Mammary epithelial cell (primary cell): ENCODE data around the gene JAKMIP3.

Experiments
- EZH2 ChIP-seq: IDR thresholded peaks from 2 replicates; pipeline ENCODE4 v1.6.1; 2012; ENCODE audit warnings: low read length, inconsistent platforms, borderline replicate concordance
- TF ChIP-seq, protein P1 (sequence below), 2 donors: IDR thresholded peaks in 1 of 2; conservative IDR thresholded peaks in 1 of 2; 2 replicates each; pipeline ENCODE4 v1.5.1; 2011 to 2012; ENCODE audit warnings: inconsistent platforms in 2 of 2, low read length in 2 of 2, mild to moderate bottlenecking in 2 of 2, control low read depth in 1 of 2, low read depth in 1 of 2; ENCODE audit not compliant: insufficient read depth in 1 of 2; ENCODE audit errors: extremely low read depth in 1 of 2

DNA sequence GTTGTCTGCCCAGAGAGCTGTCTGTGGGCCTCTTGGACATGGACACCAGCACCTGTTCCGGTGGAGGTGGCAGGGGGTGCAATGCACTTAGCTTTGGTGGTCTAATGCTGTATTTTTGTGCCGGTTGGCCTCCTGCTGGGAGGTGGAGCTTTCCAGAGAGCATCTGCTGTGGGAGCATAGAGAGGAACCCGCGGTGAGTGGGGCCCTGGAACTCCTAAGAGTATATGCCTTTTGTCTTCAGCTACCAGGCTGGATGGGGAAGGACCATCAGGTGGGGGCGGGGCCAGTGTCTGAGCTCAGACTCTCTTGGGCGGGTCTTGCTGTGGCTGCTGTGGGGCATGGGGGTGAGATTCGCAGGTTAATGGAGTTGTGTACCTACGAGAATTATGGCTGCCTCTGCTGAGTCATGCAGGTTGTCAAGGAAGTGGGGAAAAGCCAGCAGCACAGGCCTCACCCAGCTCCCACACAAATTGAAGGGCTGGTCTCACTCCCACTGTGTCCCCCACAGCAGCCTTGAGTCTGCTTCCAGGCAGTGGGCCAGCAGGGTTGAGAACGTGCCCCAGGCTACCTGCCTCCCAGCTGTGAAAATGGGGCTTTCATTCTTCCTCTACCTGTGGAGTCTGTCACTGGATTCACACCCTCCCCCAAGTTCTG is 29.0 kb downstream of the JAKMIP3 start:
- TF ChIP-seq, protein P1, sequence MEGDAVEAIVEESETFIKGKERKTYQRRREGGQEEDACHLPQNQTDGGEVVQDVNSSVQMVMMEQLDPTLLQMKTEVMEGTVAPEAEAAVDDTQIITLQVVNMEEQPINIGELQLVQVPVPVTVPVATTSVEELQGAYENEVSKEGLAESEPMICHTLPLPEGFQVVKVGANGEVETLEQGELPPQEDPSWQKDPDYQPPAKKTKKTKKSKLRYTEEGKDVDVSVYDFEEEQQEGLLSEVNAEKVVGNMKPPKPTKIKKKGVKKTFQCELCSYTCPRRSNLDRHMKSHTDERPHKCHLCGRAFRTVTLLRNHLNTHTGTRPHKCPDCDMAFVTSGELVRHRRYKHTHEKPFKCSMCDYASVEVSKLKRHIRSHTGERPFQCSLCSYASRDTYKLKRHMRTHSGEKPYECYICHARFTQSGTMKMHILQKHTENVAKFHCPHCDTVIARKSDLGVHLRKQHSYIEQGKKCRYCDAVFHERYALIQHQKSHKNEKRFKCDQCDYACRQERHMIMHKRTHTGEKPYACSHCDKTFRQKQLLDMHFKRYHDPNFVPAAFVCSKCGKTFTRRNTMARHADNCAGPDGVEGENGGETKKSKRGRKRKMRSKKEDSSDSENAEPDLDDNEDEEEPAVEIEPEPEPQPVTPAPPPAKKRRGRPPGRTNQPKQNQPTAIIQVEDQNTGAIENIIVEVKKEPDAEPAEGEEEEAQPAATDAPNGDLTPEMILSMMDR (conservative IDR thresholded peaks at IDR 0.05 in 1 of 2, IDR thresholded peaks at IDR 0.05 in 1 of 2; ENCODE audit: extremely low read depth in 1 of 2, insufficient read depth in 1 of 2, low read depth in 1 of 2, low read length in 2 of 2): no peak
- no peak for TF ChIP-seq EZH2
